ENCODE measurements around the gene EPN2. TPM values are rescaled to one million over a fixed set of nuclear protein-coding genes. Genes with fewer than 3 reads are reported as not detected.
"Not testable (repeated sequence)": the region's sequence is repeated elsewhere in the genome, so short reads cannot be mapped to it uniquely, and the experiment has no call there.

Gene EPN2
- total RNA-seq, 1 experiment from 2014 or later = 57.8 TPM

DNA sequence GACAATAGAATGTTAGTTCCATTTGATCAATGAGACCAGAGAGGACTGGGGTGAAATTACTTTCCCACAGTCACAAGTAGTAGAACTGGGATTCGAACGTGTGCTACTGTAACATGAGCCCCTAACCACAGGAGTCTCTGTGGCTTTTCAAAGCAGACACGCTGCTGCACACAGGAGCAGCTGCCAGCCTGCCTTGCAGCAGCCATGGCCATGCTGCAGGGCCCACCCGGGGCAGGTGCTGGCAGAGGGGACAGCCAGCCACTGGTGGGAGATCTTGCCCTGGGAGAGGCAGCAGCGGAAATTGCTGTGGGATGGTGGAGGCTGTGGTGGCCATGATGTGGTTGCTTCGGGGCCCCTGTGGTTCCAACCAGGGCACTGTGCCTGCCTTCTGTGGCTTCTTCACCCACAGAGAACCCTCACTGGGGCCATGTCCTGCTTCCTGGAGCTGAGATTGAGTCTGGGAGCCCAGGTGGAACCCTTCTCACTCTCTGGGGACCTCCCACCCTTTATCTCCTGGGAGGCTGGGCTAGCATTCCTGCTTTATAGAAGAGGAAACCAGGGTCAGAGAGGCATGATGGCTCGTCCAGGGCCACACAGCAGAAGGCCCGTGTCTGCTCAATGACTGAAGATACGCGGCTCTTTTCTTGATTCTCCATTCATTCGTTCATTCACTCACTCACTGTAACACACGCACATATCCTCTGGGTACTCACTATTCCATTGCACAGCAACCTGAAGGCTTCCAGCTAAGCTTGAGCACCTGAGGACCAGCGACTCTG, 20.8 kb upstream of the EPN2 start:
- not testable (repeated sequence) for H3K4me3 Mint-ChIP-seq; H2BK15ac ChIP-seq (ENCODE audit: low read depth, low read length); H2BK20ac ChIP-seq (ENCODE audit: low read depth, low read length, poor library complexity, severe bottlenecking); H2AK5ac ChIP-seq (ENCODE audit: insufficient read length, low read length); H2BK12ac ChIP-seq (ENCODE audit: insufficient read length, low read depth, low read length); H2BK120ac ChIP-seq (ENCODE audit: low read depth, low read length, poor library complexity, severe bottlenecking); H3K36me3 Mint-ChIP-seq (ENCODE audit: insufficient read depth in 1 of 3, low read depth in 3 of 3); H4K91ac ChIP-seq (ENCODE audit: insufficient read length, low read depth, low read length); H4K8ac ChIP-seq (replicated peaks; ENCODE audit: insufficient read length, low read depth, low read length); H3K79me2 ChIP-seq (ENCODE audit: insufficient read depth, low read length); H3K9me3 ChIP-seq (ENCODE audit: control insufficient read depth, low read depth, low read length); DNase-seq; H3K79me1 ChIP-seq (ENCODE audit: insufficient read depth, low read depth, low read length, poor library complexity, severe bottlenecking); H3K4me1 ChIP-seq (ENCODE audit: insufficient read depth, low read length); H2BK5ac ChIP-seq (ENCODE audit: insufficient read length, low read length); H3K23ac ChIP-seq (ENCODE audit: insufficient read length, low read depth, low read length); H3K27me3 ChIP-seq (ENCODE audit: insufficient read depth, low read length); H2AFZ ChIP-seq (ENCODE audit: low read length); H3K23me2 ChIP-seq (ENCODE audit: insufficient read length, low read depth, low read length, poor library complexity, severe bottlenecking); H4K20me1 ChIP-seq (ENCODE audit: control insufficient read depth, insufficient read depth, insufficient read length); H3K27me3 Mint-ChIP-seq (ENCODE audit: low read depth); H3K56ac ChIP-seq (ENCODE audit: insufficient read length, low read depth, low read length); H3K14ac ChIP-seq (ENCODE audit: insufficient read depth, low read length); H3K4me2 ChIP-seq (ENCODE audit: insufficient read depth, insufficient read length, low read length); H3K9ac ChIP-seq (ENCODE audit: extremely low read depth, insufficient read length, low read length); H3K4me1 Mint-ChIP-seq; H3K9me3 Mint-ChIP-seq; H4K5ac ChIP-seq (ENCODE audit: insufficient read length, low read depth, low read length); H3T11ph ChIP-seq (ENCODE audit: low read length); H3K27ac ChIP-seq (ENCODE audit: insufficient read length, low read depth, low read length); H3K27ac Mint-ChIP-seq; H3K4ac ChIP-seq (ENCODE audit: low read depth, low read length); H3K18ac ChIP-seq (ENCODE audit: insufficient read length, low read depth, low read length)
- no CpG with 5 or more reads among the region's 13 CpGs for WGBS (ENCODE audit: extremely low coverage, insufficient read length, low lambda C conversion rate)

DNA sequence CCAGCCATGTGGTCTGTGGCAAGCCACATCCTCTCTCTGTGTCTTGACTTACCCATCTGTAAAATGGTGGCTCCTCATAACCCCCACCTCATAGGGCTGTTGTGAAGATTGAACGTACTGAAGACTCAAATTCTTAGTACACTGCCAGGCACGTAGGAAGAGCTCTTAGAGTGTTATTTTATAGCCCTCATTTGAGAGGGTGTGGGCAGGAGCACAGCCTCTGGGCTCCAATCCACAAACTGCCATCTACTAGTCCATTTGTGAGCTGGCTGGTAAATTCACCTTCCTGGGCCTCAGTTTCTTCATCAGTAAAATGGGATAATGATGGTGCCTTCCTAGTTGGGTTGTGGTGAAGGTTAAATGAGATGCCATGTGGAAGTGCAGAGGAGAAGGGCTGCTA, 18.3 kb upstream of the EPN2 start:
- H3K4me2 ChIP-seq (ENCODE audit: insufficient read depth, insufficient read length, low read length) = not testable (repeated sequence)

More for the DNA sequence above, 18.3 kb upstream of the EPN2 start:
- not testable (repeated sequence) for H3K4ac ChIP-seq (ENCODE audit: low read depth, low read length); H3K79me1 ChIP-seq (ENCODE audit: insufficient read depth, low read depth, low read length, poor library complexity, severe bottlenecking); H3K14ac ChIP-seq (ENCODE audit: insufficient read depth, low read length); H4K8ac ChIP-seq (replicated peaks; ENCODE audit: insufficient read length, low read depth, low read length); H2BK5ac ChIP-seq (ENCODE audit: insufficient read length, low read length); H3K36me3 Mint-ChIP-seq (ENCODE audit: insufficient read depth in 1 of 3, low read depth in 3 of 3); H2BK20ac ChIP-seq (ENCODE audit: low read depth, low read length, poor library complexity, severe bottlenecking); H3K27me3 Mint-ChIP-seq (ENCODE audit: low read depth); H3K27ac Mint-ChIP-seq; H2BK120ac ChIP-seq (ENCODE audit: low read depth, low read length, poor library complexity, severe bottlenecking); H4K5ac ChIP-seq (ENCODE audit: insufficient read length, low read depth, low read length); H3K9me3 Mint-ChIP-seq; H2BK15ac ChIP-seq (ENCODE audit: low read depth, low read length); H3K27ac ChIP-seq (ENCODE audit: insufficient read length, low read depth, low read length); H3K23me2 ChIP-seq (ENCODE audit: insufficient read length, low read depth, low read length, poor library complexity, severe bottlenecking); DNase-seq; H4K91ac ChIP-seq (ENCODE audit: insufficient read length, low read depth, low read length); H3K4me1 Mint-ChIP-seq; H3K9me3 ChIP-seq (ENCODE audit: control insufficient read depth, low read depth, low read length); H3T11ph ChIP-seq (ENCODE audit: low read length); H3K23ac ChIP-seq (ENCODE audit: insufficient read length, low read depth, low read length); H3K56ac ChIP-seq (ENCODE audit: insufficient read length, low read depth, low read length); H3K4me1 ChIP-seq (ENCODE audit: insufficient read depth, low read length); H2AK5ac ChIP-seq (ENCODE audit: insufficient read length, low read length); H2AFZ ChIP-seq (ENCODE audit: low read length); H4K20me1 ChIP-seq (ENCODE audit: control insufficient read depth, insufficient read depth, insufficient read length); H3K4me3 Mint-ChIP-seq; H3K27me3 ChIP-seq (ENCODE audit: insufficient read depth, low read length); H3K18ac ChIP-seq (ENCODE audit: insufficient read length, low read depth, low read length); H3K9ac ChIP-seq (ENCODE audit: extremely low read depth, insufficient read length, low read length); H2BK12ac ChIP-seq (ENCODE audit: insufficient read length, low read depth, low read length); H3K79me2 ChIP-seq (ENCODE audit: insufficient read depth, low read length)
- WGBS (ENCODE audit: extremely low coverage, insufficient read length, low lambda C conversion rate) = no CpG with 5 or more reads among the region's 2 CpGs

Data from H9 (cell line).